Esophagus squamous epithelium (tissue), 4 donors: Measurements from ENCODE around the gene SUMO3.

Experiments used
- CTCF ChIP-seq, 6 experiments: fragments of 450-650 bp in 4 of 6; fragments of 200-600 bp in 2 of 6; sonication (generic) in 2 of 6; IDR thresholded peaks; one replicate each; pipeline ENCODE4 v1.5.1; 2016 to 2019; ENCODE audit warnings: antibody characterized with exemption in 6 of 6, mild to moderate bottlenecking in 4 of 6, moderate library complexity in 4 of 6
- POLR2A ChIP-seq, 4 donors: fragments of 450-650 bp; IDR thresholded peaks; one replicate each; pipeline ENCODE4 v1.6.1; 2017; ENCODE audit warnings: antibody characterized with exemption in 4 of 4, mild to moderate bottlenecking in 4 of 4, moderate library complexity in 3 of 4

GRCh38 chr21:44866780-44867179, 48.9 kb upstream of the SUMO3 start:
- TF ChIP-seq CTCF (IDR thresholded peaks at IDR 0.05), result no peak
- no peak for TF ChIP-seq POLR2A (IDR thresholded peaks at IDR 0.05)
